ENCODE data around the gene COG3.

DNA sequence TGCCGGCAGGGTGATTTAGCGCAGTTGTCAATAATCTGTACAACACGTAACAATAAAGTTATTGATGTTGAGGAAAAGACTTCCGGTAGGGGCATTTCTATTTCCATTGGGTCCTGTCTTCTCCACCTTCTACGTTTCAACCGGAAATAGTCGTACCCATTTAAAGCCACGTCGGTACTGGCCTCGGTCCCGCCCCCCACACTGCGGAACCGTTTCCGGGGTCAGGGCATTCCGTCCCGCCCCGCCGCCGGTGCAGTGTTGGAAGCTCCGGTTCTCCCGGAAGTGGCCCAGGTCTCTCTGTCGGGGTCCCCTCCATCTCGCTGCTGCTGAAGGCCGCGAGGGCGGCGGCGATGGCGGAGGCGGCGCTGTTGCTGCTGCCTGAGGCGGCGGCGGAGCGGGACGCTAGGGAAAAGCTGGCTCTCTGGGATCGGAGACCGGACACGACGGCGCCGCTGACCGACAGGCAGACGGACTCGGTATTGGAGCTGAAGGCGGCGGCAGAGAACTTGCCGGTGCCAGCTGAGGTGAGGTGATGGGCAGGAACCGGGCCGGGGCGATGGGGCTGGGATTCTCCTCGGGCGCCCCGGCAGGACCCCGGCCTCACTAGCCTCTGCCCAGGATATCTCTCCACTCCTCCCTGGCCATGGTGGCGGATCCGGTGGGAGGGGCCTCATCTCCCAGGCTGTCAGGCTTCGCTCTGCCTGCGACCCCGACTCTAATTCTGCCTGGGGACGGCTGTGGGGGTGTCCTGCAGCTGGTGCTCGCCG lies at the start of gene COG3:
- TF ChIP-seq, protein P1, sequence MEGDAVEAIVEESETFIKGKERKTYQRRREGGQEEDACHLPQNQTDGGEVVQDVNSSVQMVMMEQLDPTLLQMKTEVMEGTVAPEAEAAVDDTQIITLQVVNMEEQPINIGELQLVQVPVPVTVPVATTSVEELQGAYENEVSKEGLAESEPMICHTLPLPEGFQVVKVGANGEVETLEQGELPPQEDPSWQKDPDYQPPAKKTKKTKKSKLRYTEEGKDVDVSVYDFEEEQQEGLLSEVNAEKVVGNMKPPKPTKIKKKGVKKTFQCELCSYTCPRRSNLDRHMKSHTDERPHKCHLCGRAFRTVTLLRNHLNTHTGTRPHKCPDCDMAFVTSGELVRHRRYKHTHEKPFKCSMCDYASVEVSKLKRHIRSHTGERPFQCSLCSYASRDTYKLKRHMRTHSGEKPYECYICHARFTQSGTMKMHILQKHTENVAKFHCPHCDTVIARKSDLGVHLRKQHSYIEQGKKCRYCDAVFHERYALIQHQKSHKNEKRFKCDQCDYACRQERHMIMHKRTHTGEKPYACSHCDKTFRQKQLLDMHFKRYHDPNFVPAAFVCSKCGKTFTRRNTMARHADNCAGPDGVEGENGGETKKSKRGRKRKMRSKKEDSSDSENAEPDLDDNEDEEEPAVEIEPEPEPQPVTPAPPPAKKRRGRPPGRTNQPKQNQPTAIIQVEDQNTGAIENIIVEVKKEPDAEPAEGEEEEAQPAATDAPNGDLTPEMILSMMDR (conservative IDR thresholded peaks at IDR 0.05; ENCODE audit: low read length) = peak; percentile 11; the same call in 1 of the 2 replicates
- TF ChIP-seq EZH2phosphoT487 (IDR thresholded peaks at IDR 0.05; ENCODE audit: borderline replicate concordance, low read depth, low read length) = no peak
